Breast epithelium (tissue), 4 donors: ENCODE measurements around the gene VPS26B. TPM values are rescaled to one million over a fixed set of nuclear protein-coding genes. Genes with fewer than 3 reads are reported as not detected.
A peak's percentile ranks its signal among the peaks of the same experiment; 100 is the strongest.

Source experiments
- DNase-seq, 2 donors: peaks; one replicate each; pipeline ENCODE4 v3.0.0-alpha.2; 2019; ENCODE audit warnings: low spot score in 2 of 2
- H3K27ac ChIP-seq, 2 donors: fragments of 200-600 bp; sonication (generic) in 1 of 2; one replicate each; pipeline ENCODE4 v1.5.1; 2016 to 2019; ENCODE audit warnings: mild to moderate bottlenecking in 1 of 2
- H3K27me3 ChIP-seq, 2 donors: fragments of 200-600 bp; sonication (generic) in 1 of 2; one replicate each; pipeline versions ENCODE4 v1.5.1 to v1.6.0; 2017 to 2019; ENCODE audit warnings: control low read depth in 1 of 2, mild to moderate bottlenecking in 1 of 2
- H3K36me3 ChIP-seq: fragments of 200-600 bp; one replicate; pipeline ENCODE4 v1.5.1; 2019
- H3K4me1 ChIP-seq, 2 donors: fragments of 200-600 bp; sonication (generic); one replicate each; pipeline ENCODE4 v1.5.1; 2016 to 2019; ENCODE audit warnings: control low read depth in 1 of 2
- H3K4me3 ChIP-seq, 3 donors: fragments of 200-600 bp; sonication (generic); 1 replicate in 2 of 3; 2 replicates in 1 of 3; pipeline ENCODE4 v1.5.1; 2016 to 2019; ENCODE audit warnings: mild to moderate bottlenecking in 3 of 3, moderate library complexity in 2 of 3
- H3K9me3 ChIP-seq, 2 donors: fragments of 200-600 bp; sonication (generic) in 1 of 2; one replicate each; pipeline ENCODE4 v1.5.1; 2016 to 2019; ENCODE audit warnings: control low read depth in 1 of 2
- CTCF ChIP-seq, 3 donors: fragments of 450-650 bp; IDR thresholded peaks; one replicate each; pipeline ENCODE4 v1.5.1; 2016 to 2017; ENCODE audit warnings: antibody characterized with exemption in 3 of 3, mild to moderate bottlenecking in 3 of 3, moderate library complexity in 3 of 3
- POLR2A ChIP-seq: fragments of 450-650 bp; IDR thresholded peaks from one replicate; pipeline ENCODE4 v1.6.1; 2016; ENCODE audit warnings: antibody characterized with exemption, mild to moderate bottlenecking, moderate library complexity
- POLR2AphosphoS5 ChIP-seq, 3 donors: sonication (generic); formaldehyde crosslinking; IDR thresholded peaks; one replicate each; pipeline ENCODE4 v1.6.1; 2017; ENCODE audit warnings: antibody characterized with exemption in 3 of 3
- intact Hi-C: fragments of 100-400 bp; cut with DNase I; formaldehyde crosslinking; loops from one replicate; pipeline ENCODE4 v1.15.1; 2023; ENCODE audit warnings: low total_unique reads
- total RNA-seq, 3 donors: library from RNA; depleted of rRNA; stranded (reverse); fragments of >200 nt; gene quantifications; one replicate each; pipeline ENCODE4 v1.1.0, GENCODE V29; 2016

VPS26B gene
- total RNA-seq, 3 donors from 2014 or later: 34.4 to 45.0 (median 40.1) TPM

GRCh38 chr11:134267461-134267860, 43.0 kb downstream of the VPS26B start:
- Histone ChIP-seq H3K36me3 (no peaks in the 10 kb centered on the region), H3K27ac (peak overlapping the region; percentile 6 to 58), H3K4me3 (no peak overlapping the region), H3K4me1 (no peaks in the 10 kb centered on the region), H3K27me3 (peaks cover 0 to 12% of the 10 kb centered on the region in 2 donors), H3K9me3 (no peaks in the 10 kb centered on the region)
- intact Hi-C loops: no loop called here
- DNase-seq: no peak
- no peak for TF ChIP-seq POLR2A

- H3K9me3 ChIP-seq: no peaks in the 10 kb centered on the region
- H3K27ac ChIP-seq: no peak overlapping the region
- no peak for TF ChIP-seq POLR2A
- TF ChIP-seq POLR2AphosphoS5 (IDR thresholded peaks at IDR 0.05): no peak
- no peak for TF ChIP-seq CTCF (IDR thresholded peaks at IDR 0.05)
- no peaks in the 10 kb centered on the region for H3K4me1 ChIP-seq
- H3K27me3 ChIP-seq: peaks cover 0 to 17% of the 10 kb centered on the region in 2 donors
- no peak overlapping the region for H3K4me3 ChIP-seq
- DNase-seq: no peak
- H3K36me3 ChIP-seq: no peaks in the 10 kb centered on the region
- intact Hi-C loops: no loop called here
These were observed 43.5 kb downstream of the VPS26B start for GRCh38 chr11:134267966-134268365.

GRCh38 chr11:134270250-134270714, 45.8 kb downstream of the VPS26B start:
- DNase-seq: no peak
- TF ChIP-seq POLR2AphosphoS5 (IDR thresholded peaks at IDR 0.05) (no peak), POLR2A (no peak), CTCF (IDR thresholded peaks at IDR 0.05) (no peak)
- Histone ChIP-seq H3K27ac (no peak overlapping the region), H3K27me3 (peaks cover 0 to 38% of the 10 kb centered on the region in 2 donors), H3K4me3 (no peak overlapping the region), H3K4me1 (no peaks in the 10 kb centered on the region), H3K36me3 (no peaks in the 10 kb centered on the region), H3K9me3 (no peaks in the 10 kb centered on the region)
- intact Hi-C loops: no loop called here

- no peak overlapping the region for H3K27ac ChIP-seq
- intact Hi-C loops: no loop called here
- no peaks in the 10 kb centered on the region for H3K36me3 ChIP-seq
- H3K4me1 ChIP-seq: peaks cover 3 to 5% of the 10 kb centered on the region in 2 donors
- no peaks in the 10 kb centered on the region for H3K9me3 ChIP-seq
- no peak for TF ChIP-seq CTCF (IDR thresholded peaks at IDR 0.05)
- no peak for TF ChIP-seq POLR2AphosphoS5 (IDR thresholded peaks at IDR 0.05)
- TF ChIP-seq POLR2A: no peak
- peaks cover 0 to 55% of the 10 kb centered on the region in 2 donors for H3K27me3 ChIP-seq
- no peak overlapping the region for H3K4me3 ChIP-seq
- no peak for DNase-seq
These were observed 47.5 kb downstream of the VPS26B start for GRCh38 chr11:134271978-134272377.

- Histone ChIP-seq H3K4me1 (peaks cover 3 to 6% of the 10 kb centered on the region in 2 donors), H3K4me3 (no peak overlapping the region), H3K27ac (no peak overlapping the region), H3K9me3 (no peaks in the 10 kb centered on the region), H3K27me3 (peaks cover 0 to 62% of the 10 kb centered on the region in 2 donors), H3K36me3 (no peaks in the 10 kb centered on the region)
- DNase-seq: peak in 1 of 2 donors; percentile 10
- intact Hi-C loops: no loop called here
- no peak for TF ChIP-seq POLR2A
- no peak for TF ChIP-seq POLR2AphosphoS5 (IDR thresholded peaks at IDR 0.05)
- no peak for TF ChIP-seq CTCF (IDR thresholded peaks at IDR 0.05)
These were observed 48.2 kb downstream of the VPS26B start for GRCh38 chr11:134272381-134273316.
